ENCODE results near the gene DACT2. TPM values are rescaled to one million over a fixed set of nuclear protein-coding genes. Genes with fewer than 3 reads are reported as not detected.

The DACT2 gene
- total and polyA plus RNA-seq, 2 of the 8 experiments (the other 6 are each of a cell fraction or from before 2014, with no cell fraction given) = 2.9 to 3.1 TPM

GRCh38 chr6:168280899-168281245 is 38.7 kb downstream of the DACT2 start:
- no peaks in the 10 kb centered on the region for H3K79me2 ChIP-seq (ENCODE audit: control insufficient read depth in 1 of 2, insufficient read depth in 2 of 2, low read length in 2 of 2)
- FAIRE-seq = no peak
- WGBS, 2 experiments (ENCODE audit: extremely low coverage in 1 of 2, insufficient coverage in 1 of 2, insufficient read length in 1 of 2, insufficient replicate concordance in 2 of 2, low coverage in 1 of 2, low lambda C conversion rate in 2 of 2, missing lambda C conversion rate in 1 of 2) = 90% methylated on average over 13 of the region's 13 CpGs; no CpG with 5 or more reads in 1 of the 2 experiments
- H3K56ac ChIP-seq (replicated peaks; ENCODE audit: insufficient read length, low read depth, low read length) = no peak overlapping the region
- H3K9ac ChIP-seq (replicated peaks in 1 of 4; ENCODE audit: extremely low read depth in 1 of 4, low read depth in 3 of 4, low read length in 3 of 4) = no peak overlapping the region
- no peak overlapping the region for H3K18ac ChIP-seq (ENCODE audit: extremely low read depth, low read length)
- H3K4me3 ChIP-seq (ENCODE audit: extremely low read depth in 1 of 4, insufficient read depth in 2 of 4, low read depth in 3 of 4, low read length in 4 of 4) = no peak overlapping the region
- H2BK5ac ChIP-seq (ENCODE audit: low read depth, low read length) = peak overlapping the region; percentile 39; the same call in 1 of the 2 replicates
- TF ChIP-seq ATF2 (IDR thresholded peaks at IDR 0.05; ENCODE audit: low read length) = no peak
- no peak for TF ChIP-seq RNF2 (IDR thresholded peaks at IDR 0.05; ENCODE audit: borderline replicate concordance, low read depth, low read length, missing control alignments, poor library complexity, severe bottlenecking)
- TF ChIP-seq KDM1A (IDR thresholded peaks at IDR 0.05; ENCODE audit: borderline replicate concordance, low read length) = no peak
- TF ChIP-seq ZNF274 (IDR thresholded peaks at IDR 0.05; ENCODE audit: borderline replicate concordance, extremely low read depth, low read length) = no peak
- no peak for TF ChIP-seq CBX8 (IDR thresholded peaks at IDR 0.05; ENCODE audit: borderline replicate concordance, low read depth, low read length)
- no peak for TF ChIP-seq MAFK (IDR thresholded peaks at IDR 0.05; ENCODE audit: low read depth, low read length)
- TF ChIP-seq FOSL1 (IDR thresholded peaks at IDR 0.05; ENCODE audit: insufficient read depth, low read depth, low read length) = no peak
- H3K36me3 ChIP-seq (ENCODE audit: control insufficient read depth in 2 of 4, insufficient read depth in 4 of 4, low read length in 3 of 4) = no peaks in the 10 kb centered on the region
- H3K4me1 ChIP-seq (replicated peaks in 1 of 4; ENCODE audit: control insufficient read depth in 3 of 4, insufficient read depth in 4 of 4, low read length in 3 of 4) = no peaks in the 10 kb centered on the region; a peak in 1 of 7 replicates
- no peak overlapping the region for H4K8ac ChIP-seq (ENCODE audit: extremely low read depth, insufficient read depth, low read length)
- H2AFZ ChIP-seq (ENCODE audit: low read length) = no peak overlapping the region
- H3K79me1 ChIP-seq (ENCODE audit: low read depth, low read length) = 0 out of 2 replicates have a peak, but pooled peaks cover 2% of the 10 kb centered on the region
- no peak overlapping the region for H4K91ac ChIP-seq (replicated peaks; ENCODE audit: insufficient read length, low read length)
- H3K23ac ChIP-seq (ENCODE audit: insufficient read length) = no peak overlapping the region
- no peaks in the 10 kb centered on the region for H4K20me1 ChIP-seq (replicated peaks in 1 of 2; ENCODE audit: control insufficient read depth in 1 of 2, insufficient read depth in 2 of 2, low read length in 2 of 2)
- H3K27me3 ChIP-seq (replicated peaks in 1 of 4; ENCODE audit: control insufficient read depth in 3 of 4, extremely low read depth in 1 of 4, insufficient read depth in 3 of 4, low read length in 3 of 4) = no peaks in the 10 kb centered on the region
- H3K4me2 ChIP-seq (ENCODE audit: insufficient read depth in 1 of 2, low read depth in 2 of 2, low read length in 2 of 2) = no peak overlapping the region
- H3K4ac ChIP-seq (replicated peaks; ENCODE audit: insufficient read length, low read depth, low read length) = no peak overlapping the region
- no peak overlapping the region for H2AK5ac ChIP-seq (ENCODE audit: low read depth, low read length)
- no peak for DNase-seq (ENCODE audit: low read depth in 1 of 2, low spot score in 2 of 2)
- ChIA-PET POLR2A (ENCODE audit: partially characterized antibody) (no interaction called here), CTCF (ENCODE audit: partially characterized antibody) (interaction anchor here (1.1 to 1.2 kb wide), 2 partner anchors 65 to 79 kb away, joined by 3 read pairs; no protein-coding TSS in a partner anchor)
- H2BK12ac ChIP-seq (ENCODE audit: low read depth, low read length) = no peak overlapping the region
- no peak overlapping the region for H3K27ac ChIP-seq (ENCODE audit: low read depth, low read length)
- no peaks in the 10 kb centered on the region for H3K9me3 ChIP-seq (ENCODE audit: insufficient read depth in 2 of 2, low read depth in 1 of 2, low read length in 1 of 2)
- no peak overlapping the region for H3K14ac ChIP-seq (ENCODE audit: insufficient read length)
- no peaks in the 10 kb centered on the region for H3K23me2 ChIP-seq (ENCODE audit: low read depth, low read length)
- H4K5ac ChIP-seq (ENCODE audit: insufficient read length, low read depth, low read length) = no peak overlapping the region
- no peak overlapping the region for H2BK15ac ChIP-seq (ENCODE audit: low read length)
- H2BK120ac ChIP-seq (replicated peaks; ENCODE audit: low read depth, low read length) = no peak overlapping the region
- H2BK20ac ChIP-seq (ENCODE audit: low read length) = no peak overlapping the region
